GM21447 (cell line): ENCODE results near the gene IL1A.

ENCODE experiments used
- ATAC-seq: cut with Tn5 transposase; IDR thresholded peaks from one replicate; pipeline ENCODE4 v1.9.1; 2021; ENCODE audit not compliant: unreplicated experiment

The IL1A gene

DNA sequence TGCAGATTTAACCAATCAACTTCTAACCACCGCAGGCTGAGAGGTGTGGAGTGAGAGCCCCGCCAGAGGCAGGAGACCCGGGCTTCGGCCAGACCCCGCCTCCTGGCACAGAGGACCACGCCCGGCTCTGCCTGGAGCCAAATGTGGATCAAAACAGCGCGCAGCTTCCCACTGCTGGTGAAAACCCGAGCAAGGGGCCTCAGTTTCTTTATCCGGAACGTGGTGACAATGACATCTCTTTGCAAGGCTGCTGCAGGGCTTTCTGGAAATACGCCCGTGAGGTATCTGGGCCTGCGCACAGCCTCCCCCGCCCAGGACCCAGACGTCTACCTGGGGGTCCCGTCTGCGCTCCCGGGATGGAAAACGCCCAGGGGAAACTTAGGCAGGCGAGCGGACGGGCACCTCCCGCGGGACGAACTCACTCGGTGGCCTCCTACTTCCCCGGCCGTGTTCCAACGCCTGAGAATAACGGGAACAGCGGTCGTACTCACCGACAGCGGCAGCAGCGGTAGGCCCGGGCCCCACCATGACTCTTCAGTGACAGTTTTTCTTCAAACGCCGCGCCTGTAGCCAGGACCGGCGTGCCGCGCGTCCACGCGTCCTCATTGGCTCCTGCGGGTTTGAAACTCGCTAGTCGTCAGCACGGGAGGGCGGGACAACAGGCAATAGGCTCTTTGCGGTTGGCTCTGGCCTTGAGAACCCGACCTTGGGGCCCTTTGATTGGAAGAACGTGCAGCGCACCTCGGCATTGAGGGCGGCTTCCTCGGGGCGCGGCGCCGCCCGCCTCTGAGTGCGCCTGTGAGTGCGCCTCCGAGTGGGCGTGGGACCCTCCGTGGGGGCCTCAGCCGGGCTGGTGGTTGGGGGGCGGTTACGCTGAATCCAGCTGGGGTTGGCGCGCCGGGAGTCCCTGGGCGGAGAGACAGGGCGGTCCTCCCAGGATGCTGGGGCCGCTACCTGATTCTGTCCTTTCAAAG, 19.9 kb downstream of the IL1A start, which contains the start of gene CKAP2L:
Gene CKAP2L, minus strand, starts transcription at position 539 of the 974 bp plus-strand sequence. Its CDS starts 11 bp downstream, at position 528.
- peak; percentile 98 for ATAC-seq

DNA sequence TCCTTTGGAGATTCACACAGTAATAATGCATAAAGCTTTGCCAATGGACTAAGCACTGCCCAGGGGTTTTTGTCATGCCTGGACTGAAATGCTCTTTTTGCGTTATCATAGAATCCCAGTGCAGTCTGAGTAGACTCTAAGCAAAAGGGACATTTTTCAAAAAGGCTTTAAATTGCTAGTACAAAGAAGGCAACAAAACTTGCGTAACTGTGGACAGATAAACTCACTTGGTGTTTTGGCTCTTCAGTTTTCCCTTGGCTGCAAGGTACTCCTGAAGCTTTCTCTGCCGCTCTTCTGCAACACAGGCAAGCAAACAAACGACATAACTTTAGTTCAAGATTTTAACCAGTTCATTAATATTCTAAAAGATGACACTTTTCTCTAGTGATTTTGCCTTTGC, 22.0 kb downstream of the IL1A start:
- ATAC-seq, result no peak

DNA sequence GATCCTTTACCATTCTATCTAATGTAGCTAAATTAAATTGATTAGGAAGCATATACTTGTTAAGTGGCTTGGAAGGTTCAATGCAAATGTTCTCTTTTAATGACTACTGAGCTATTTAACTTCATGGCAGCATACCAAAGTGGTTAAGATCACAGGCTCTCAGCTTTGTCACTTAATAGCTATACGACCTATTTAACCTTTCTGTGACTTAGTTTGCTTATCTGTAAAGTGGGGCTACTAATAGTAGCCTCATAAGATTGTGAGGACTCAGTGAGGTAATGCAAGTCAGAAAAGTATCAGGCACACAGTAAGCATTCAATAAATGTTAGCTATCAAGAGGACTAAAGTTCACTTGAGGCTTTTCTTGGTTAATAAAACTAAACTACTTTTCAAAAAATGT, 24.1 kb downstream of the IL1A start:
- ATAC-seq, result no peak

DNA sequence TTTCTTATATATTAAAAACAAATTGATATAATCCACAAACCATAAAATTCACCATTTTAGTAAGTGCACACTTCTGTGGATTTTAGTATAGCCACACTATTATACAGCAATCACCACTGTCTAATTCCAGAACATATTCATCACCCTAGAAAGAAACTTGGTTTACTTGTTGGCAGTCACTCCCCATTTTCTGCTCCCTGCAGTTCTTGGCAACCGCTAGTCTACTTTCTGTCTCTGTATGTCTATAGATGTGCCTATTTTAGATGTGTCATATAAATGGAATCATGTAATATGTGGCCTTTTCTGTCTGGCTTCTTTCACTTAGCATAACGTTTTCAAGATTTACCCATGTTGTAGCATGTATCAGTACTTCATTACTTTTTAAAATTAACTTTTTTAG, 25.6 kb downstream of the IL1A start:
- ATAC-seq, result no peak

GRCh38 chr2:112757265-112757664, 27.0 kb downstream of the IL1A start:
- no peak for ATAC-seq

GRCh38 chr2:112756207-112756606, 28.1 kb downstream of the IL1A start:
- no peak for ATAC-seq

DNA sequence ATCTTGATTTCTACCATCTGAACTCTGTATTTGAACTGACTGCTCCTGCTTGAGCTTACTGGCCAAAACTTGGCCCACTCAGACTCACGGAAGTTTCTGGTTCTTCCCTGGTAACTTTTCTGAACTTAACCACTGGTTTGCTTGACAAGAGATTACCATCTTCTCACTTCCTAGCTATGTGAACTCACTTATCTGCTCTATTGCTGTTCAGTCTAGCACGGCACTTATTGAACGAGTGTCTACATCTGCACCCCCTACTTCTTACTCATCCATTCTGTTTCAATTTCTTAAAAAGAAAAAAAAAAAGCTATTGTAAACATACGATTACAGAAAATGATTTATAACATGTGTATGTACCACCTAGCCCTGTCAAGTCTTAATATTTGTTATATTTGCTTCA, 28.8 kb downstream of the IL1A start:
- no peak for ATAC-seq

DNA sequence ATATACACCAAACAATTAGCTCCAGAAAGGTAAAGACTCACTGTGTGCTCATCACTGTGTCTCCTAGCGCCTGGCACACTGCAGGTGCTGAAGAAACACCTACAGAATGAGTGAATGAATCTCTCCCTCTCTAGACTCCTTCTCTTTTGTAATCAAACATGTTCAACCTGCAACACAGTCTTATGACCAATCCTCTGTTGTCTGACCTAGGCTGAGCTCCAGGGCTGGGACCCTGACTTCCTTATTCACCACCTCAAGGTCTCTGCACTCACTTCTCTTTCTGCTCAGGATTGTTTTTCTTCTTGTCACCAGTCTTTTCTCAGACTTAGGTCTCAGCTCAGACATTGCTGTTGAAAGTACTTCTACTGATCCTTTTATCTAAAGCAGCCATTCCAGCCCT, 29.7 kb downstream of the IL1A start:
- ATAC-seq, result no peak

GRCh38 chr2:112752667-112753066, 31.6 kb downstream of the IL1A start:
- ATAC-seq, result no peak

DNA sequence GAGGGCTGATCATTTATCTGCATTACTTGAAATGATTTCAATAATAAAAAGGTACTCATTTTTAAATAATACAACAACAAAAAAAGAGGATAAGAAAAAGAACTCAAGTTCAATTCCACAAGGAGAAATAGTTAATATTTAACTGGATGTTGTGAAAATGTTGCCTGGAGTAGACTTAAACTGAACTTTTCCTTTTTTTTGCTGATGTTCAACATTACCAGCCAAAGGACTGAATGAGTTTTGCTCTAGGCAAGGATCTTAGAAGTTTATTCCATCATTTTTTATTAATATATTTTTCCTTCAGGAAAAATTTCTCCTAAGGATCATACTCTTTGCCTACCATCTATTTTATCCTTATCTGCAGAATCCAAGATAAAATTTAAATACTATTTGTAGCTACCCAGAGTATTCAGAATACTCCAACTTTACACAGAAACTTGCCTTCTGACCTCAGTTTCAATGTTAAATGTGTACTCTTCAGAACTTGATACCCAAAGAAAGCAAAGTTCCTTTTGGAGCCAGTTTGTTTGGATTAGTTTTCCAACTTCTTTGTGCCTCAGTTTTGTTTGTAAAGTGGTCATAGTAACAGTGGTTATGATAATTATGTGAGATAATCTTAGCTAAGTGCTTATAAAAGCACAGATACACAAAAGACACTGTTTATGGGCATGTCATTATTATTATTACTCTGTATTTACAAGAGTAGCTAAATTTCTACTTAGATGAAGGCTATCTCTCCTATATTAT, 32.7 kb downstream of the IL1A start:
- ATAC-seq, result no peak

- ATAC-seq, result no peak
Observed at GRCh38 chr2:112750560-112750843, 33.8 kb downstream of the IL1A start.

- ATAC-seq, result peak; percentile 70
Observed at GRCh38 chr2:112749755-112750559, 34.3 kb downstream of the IL1A start.

DNA sequence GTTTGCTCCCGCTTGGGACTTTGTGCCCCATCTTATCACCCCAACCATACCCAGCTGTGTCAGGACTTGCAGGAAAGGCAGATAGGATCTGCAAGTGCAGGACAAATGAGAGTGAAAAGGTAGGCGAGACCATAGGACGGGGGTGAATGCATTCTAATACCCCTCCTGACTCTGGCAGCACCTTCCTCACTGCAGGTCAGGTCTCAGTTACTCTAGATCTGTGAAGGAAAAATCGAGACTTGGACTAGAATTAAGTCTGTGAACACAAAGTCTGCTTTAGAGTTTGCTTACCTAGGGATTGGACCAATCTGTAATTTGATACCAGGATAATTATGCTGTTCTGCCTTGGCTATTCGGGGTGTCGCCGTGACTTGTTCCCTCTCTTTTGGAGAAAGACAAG, 43.8 kb downstream of the IL1A start:
- ATAC-seq, result no peak

GRCh38 chr2:112737542-112738232, 46.6 kb downstream of the IL1A start:
- ATAC-seq, result no peak

- no peak for ATAC-seq
Observed at GRCh38 chr2:112733871-112734270, 50.4 kb downstream of the IL1A start.

GRCh38 chr2:112733456-112733855, 50.8 kb downstream of the IL1A start:
- no peak for ATAC-seq

DNA sequence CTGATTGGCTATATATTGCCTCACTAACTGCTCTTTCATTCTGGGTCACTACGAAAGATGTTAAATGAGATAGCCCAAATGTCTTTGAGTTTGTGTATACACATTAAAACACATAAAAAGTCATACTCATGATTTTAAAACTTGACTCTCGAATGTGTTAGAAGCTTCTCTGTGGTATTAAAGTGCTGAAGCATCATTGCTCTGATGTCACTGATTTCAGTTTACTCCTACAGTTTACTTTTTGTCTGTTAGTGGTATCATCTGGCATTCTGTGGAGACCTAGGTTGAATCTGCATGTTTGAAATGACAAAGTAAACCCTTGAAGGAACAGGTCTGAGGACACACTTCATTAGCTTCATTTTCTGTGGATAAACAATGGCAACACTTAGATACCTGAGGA, 52.8 kb downstream of the IL1A start:
- ATAC-seq, result no peak

DNA sequence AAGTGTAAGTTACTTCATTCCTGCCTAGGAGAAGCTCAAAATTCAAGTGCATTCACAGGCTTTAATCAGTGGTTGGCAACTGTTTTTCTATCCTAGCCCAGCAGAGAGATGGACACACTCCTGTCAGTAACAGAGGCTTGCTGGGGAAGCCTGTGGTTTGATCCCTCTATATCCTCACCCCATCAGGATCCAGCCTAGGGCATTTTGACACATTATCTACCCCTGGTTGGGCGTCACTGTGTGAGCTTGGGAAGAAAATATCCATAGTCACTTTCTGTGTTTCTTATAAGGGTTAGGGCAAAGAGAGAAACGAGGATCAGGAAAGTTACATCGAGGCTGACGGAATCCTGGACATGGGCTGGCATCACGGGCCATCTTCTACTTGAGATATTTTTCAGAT, 53.5 kb downstream of the IL1A start:
- no peak for ATAC-seq

DNA sequence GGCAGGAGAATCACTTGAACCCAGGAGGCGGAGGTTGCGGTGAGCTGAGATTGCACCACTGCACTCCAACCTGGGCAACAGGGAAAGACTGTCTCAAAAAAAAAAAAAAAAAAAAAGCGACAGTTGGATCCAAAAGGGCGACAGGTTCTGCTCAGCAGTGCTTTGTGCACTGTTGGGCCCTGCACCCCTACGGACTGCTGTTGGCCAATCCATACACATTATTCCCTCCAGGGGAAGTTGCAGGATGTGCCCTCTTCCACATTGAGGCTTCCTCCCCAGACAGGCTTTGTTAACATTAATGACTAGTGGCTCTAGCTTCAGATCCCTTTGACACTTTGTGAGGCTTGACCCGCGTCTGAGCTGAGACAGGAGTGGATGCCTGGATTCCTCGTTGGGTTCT, 54.1 kb downstream of the IL1A start:
- ATAC-seq, result no peak

DNA sequence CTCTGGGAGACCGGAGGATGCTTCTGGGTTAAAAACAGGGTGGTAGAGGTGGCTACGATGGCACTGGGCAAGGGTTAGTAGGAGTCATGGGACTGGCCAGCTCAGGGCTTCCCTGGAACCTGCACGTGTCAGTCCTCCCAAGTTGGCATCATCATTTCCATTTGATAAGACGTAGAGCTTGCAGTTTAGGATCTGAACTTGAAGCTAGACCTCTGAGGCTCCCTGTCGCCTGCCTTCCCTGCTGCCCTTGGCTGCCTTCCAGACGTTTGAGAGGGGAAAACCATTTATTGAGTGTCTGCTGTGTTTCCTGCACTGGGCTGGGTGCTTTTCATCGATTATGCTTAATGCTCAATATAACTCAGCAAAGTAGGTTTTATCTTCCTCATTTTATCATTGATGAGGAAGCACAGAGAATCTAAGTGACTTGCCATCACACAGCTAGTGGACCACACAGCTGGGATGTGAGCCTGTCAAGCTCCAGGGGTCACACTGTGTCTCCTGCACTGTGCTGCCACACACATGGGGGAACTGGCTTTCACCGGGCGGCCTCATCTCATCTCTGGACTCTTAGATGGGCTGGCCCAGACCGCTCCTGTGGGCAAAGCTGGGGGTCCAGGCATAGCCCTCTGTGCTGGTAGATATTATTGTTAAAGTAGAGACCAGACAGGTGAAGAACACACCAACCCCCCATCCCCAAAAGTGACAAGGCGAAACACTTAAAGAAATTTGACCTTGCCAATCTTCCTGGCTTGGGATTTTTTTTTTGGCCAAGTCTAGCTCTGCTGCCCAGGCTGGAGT, 55.7 kb downstream of the IL1A start:
- ATAC-seq, result no peak
